Panc1 (cell line): Measurements from ENCODE around the gene PRR5L. TPM values are rescaled to one million over a fixed set of nuclear protein-coding genes. Genes with fewer than 3 reads are reported as not detected.

Experiments
- ATAC-seq: fragments of 200-7000 bp; cut with Tn5 transposase; 2 replicates; pipeline ENCODE4 v1.9.1; 2020; ENCODE audit warnings: mild to moderate bottlenecking, moderate library complexity
- BruUV-seq: library from RNA; stranded (reverse); fragments of 400-500 nt; replicated peaks from 2 replicates; lab custom pipeline; 2021; lab: Mats Ljungman, UMichigan
- CTCF ChIA-PET: fragments of 300-600 bp; sonication (Branson Sonifier 250); formaldehyde crosslinking; loops from one replicate; lab custom pipeline; 2022; ENCODE audit warnings: antibody characterized with exemption; lab: Charles Lee
- POLR2A ChIA-PET: fragments of 300-600 bp; sonication (Branson Sonifier 250); formaldehyde crosslinking; loops from one replicate; lab custom pipeline; 2022; ENCODE audit warnings: antibody characterized with exemption; lab: Charles Lee
- DNase-seq: peaks from one replicate; pipeline ENCODE4 v3.0.0-alpha.2; 2010; ENCODE audit warnings: low read depth, low spot score
- H3K27ac ChIP-seq: 2 replicates; pipeline ENCODE4 v1.5.1; 2011; ENCODE audit warnings: mild to moderate bottlenecking, low read length, inconsistent platforms
- H3K27me3 ChIP-seq: fragments of 200-500 bp; sonication (Bioruptor generic); 2 replicates; pipeline ENCODE4 v1.6.0; 2014; ENCODE audit warnings: low read length, inconsistent platforms; ENCODE audit not compliant: control insufficient read depth, insufficient read depth
- H3K36me3 ChIP-seq: fragments of 200-500 bp; sonication (Bioruptor generic); 2 replicates; pipeline ENCODE4 v1.5.1; 2014; ENCODE audit warnings: inconsistent platforms, mild to moderate bottlenecking, low read length, moderate library complexity; ENCODE audit not compliant: control insufficient read depth, insufficient read depth
- H3K4me1 ChIP-seq: 2 replicates; pipeline ENCODE4 v1.5.1; 2011; ENCODE audit warnings: inconsistent platforms, mild to moderate bottlenecking, low read length, moderate library complexity; ENCODE audit not compliant: control insufficient read depth, insufficient read depth
- H3K4me3 ChIP-seq, 2 experiments: 2 replicates each; pipeline ENCODE4 v1.5.1; 2011 to 2012; ENCODE audit warnings: low read depth in 2 of 2, low read length in 2 of 2, mild to moderate bottlenecking in 2 of 2, inconsistent platforms in 1 of 2, moderate library complexity in 1 of 2
- H3K9me3 ChIP-seq: fragments of 200-500 bp; sonication (Bioruptor generic); 2 replicates; pipeline ENCODE4 v1.5.1; 2014; ENCODE audit warnings: low read depth, mild to moderate bottlenecking, inconsistent platforms, low read length, moderate library complexity; ENCODE audit not compliant: control insufficient read depth, insufficient read depth
- POLR2AphosphoS5 ChIP-seq: IDR thresholded peaks from 2 replicates; pipeline ENCODE4 v1.6.1; 2012; ENCODE audit warnings: mild to moderate bottlenecking, low read depth, low read length, moderate library complexity
- REST ChIP-seq, 2 experiments: IDR thresholded peaks; 2 replicates each; pipeline ENCODE4 v1.6.1; 2011 to 2012; ENCODE audit warnings: low read depth in 2 of 2, control low read depth in 1 of 2, low read length in 1 of 2, mild to moderate bottlenecking in 1 of 2, moderate library complexity in 1 of 2; ENCODE audit not compliant: insufficient read depth in 1 of 2
- SIN3A ChIP-seq: IDR thresholded peaks from 2 replicates; pipeline ENCODE4 v1.6.1; 2012; ENCODE audit warnings: low read depth, mild to moderate bottlenecking, low read length, moderate library complexity, borderline replicate concordance; ENCODE audit not compliant: insufficient read depth
- TCF7L2 ChIP-seq: IDR thresholded peaks from 2 replicates; pipeline ENCODE4 v1.6.1; 2011; ENCODE audit warnings: mild to moderate bottlenecking, low read depth, low read length, inconsistent platforms
- in situ Hi-C: cut with HindIII; loops from 2 replicates; pipeline ENCODE4 v1.10.0; 2016; ENCODE audit warnings: low sequenced_read_pairs, low pct_unique_long_range_greater_than_20kb
- intact Hi-C: fragments of 100-400 bp; cut with micrococcal nuclease; formaldehyde crosslinking; loops from one replicate; pipeline ENCODE4 v1.10.0; 2022; ENCODE audit not compliant: unreplicated experiment
- total RNA-seq: library from RNA; stranded (reverse); gene quantifications from one replicate; pipeline ENCODE4 v1.2.1, GENCODE V29; 2021; ENCODE audit not compliant: unreplicated experiment
- TF ChIP-seq, protein P1 (sequence below): fragments of 450-650 bp; IDR thresholded peaks from 2 replicates; pipeline ENCODE4 v1.5.1; 2017; ENCODE audit warnings: mild to moderate bottlenecking

The PRR5L gene
- total RNA-seq, 1 experiment from 2014 or later, result 0.36 TPM

DNA sequence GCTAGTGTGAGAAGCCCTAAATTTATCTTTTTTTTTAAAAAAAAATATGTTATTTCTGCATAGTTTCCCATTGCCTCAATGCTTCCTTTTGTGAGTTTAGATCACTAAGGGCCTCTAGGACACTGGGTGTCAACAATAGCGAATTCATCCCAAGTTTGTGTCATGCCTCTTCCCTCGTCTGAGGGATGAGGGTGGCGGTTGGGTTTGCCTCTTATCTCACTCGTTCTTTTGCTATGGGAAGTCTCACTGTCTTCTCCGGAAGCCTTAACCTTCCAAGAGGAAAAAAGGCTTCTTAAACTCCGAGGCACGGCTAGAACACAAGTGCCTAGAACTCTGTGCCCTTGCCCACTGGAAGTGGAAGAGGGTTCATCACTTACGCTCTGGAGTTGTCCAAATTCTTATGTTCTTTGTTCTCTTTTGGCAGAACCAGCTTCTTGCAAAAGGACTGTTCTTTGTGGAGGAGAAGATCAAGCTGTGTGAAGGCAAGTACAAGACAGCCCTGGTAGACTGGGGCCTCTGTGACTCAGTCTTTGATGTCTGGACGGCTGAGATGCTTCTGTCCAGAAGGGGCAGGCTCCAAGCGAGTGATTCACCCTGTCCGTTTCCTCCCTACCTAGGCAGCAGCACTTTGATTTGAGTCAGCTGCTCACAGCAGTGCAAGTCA, 135.5 kb downstream of the PRR5L start:
- BruUV-seq, result no TSS peak
- DNase-seq (peak; percentile 64), ATAC-seq (peak; percentile 98)
- intact Hi-C loops (no loop called here), in situ Hi-C loops (no loop called here)
- H3K9me3 ChIP-seq, result no peaks in the 10 kb centered on the region
- H3K4me1 ChIP-seq, result no peaks in the 10 kb centered on the region; the same call in 1 of the 2 replicates
- H3K27me3 ChIP-seq, result no peaks in the 10 kb centered on the region
- no peaks in the 10 kb centered on the region for H3K36me3 ChIP-seq
- TF ChIP-seq TCF7L2 (peak; percentile 84), SIN3A (no peak), POLR2AphosphoS5 (no peak)
- CTCF ChIA-PET, result no interaction called here
- H3K27ac ChIP-seq, result no peak overlapping the region
- H3K4me3 ChIP-seq, result no peak overlapping the region
- POLR2A ChIA-PET, result no interaction called here

DNA sequence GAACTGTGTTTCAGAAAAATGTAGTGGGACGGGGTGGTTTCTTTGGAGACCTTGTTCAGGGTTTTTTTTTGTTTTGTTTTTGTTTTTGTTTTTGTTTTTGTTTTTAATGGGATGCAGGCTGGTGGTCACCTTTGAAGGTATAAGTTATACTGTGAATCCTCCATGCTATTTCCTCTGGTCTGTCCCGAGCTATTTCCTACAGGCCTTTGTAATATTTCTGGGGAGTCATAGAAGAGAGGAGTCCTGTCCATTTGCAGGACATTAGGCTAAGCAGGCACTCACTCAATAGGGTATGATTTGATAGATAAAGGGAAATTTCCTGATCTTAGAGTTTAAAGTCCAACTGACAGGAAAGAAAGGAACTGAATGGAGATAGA, 136.0 kb downstream of the PRR5L start:
- no peaks in the 10 kb centered on the region; the same call in 1 of the 2 replicates for H3K4me1 ChIP-seq
- no peak overlapping the region for H3K4me3 ChIP-seq
- intact Hi-C loops (no loop called here), in situ Hi-C loops (no loop called here)
- no peak overlapping the region for H3K27ac ChIP-seq
- TF ChIP-seq POLR2AphosphoS5 (no peak), REST (IDR thresholded peaks at IDR 0.05; ENCODE audit: insufficient read depth in 1 of 2, low read depth in 2 of 2, low read length in 1 of 2) (no peak), TCF7L2 (no peak), SIN3A (no peak)
- TF ChIP-seq, protein P1, sequence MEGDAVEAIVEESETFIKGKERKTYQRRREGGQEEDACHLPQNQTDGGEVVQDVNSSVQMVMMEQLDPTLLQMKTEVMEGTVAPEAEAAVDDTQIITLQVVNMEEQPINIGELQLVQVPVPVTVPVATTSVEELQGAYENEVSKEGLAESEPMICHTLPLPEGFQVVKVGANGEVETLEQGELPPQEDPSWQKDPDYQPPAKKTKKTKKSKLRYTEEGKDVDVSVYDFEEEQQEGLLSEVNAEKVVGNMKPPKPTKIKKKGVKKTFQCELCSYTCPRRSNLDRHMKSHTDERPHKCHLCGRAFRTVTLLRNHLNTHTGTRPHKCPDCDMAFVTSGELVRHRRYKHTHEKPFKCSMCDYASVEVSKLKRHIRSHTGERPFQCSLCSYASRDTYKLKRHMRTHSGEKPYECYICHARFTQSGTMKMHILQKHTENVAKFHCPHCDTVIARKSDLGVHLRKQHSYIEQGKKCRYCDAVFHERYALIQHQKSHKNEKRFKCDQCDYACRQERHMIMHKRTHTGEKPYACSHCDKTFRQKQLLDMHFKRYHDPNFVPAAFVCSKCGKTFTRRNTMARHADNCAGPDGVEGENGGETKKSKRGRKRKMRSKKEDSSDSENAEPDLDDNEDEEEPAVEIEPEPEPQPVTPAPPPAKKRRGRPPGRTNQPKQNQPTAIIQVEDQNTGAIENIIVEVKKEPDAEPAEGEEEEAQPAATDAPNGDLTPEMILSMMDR, result no peak
- DNase-seq (no peak), ATAC-seq (no peak)
- no peaks in the 10 kb centered on the region for H3K9me3 ChIP-seq
- ChIA-PET POLR2A (no interaction called here), CTCF (no interaction called here)
- no peaks in the 10 kb centered on the region for H3K27me3 ChIP-seq
- BruUV-seq, result no TSS peak
- no peaks in the 10 kb centered on the region for H3K36me3 ChIP-seq

GRCh38 chr11:36432738-36433137, 136.7 kb downstream of the PRR5L start:
- CTCF ChIA-PET, result no interaction called here
- in situ Hi-C loops, result no loop called here
- no peak for ATAC-seq

More at GRCh38 chr11:36432738-36433137, 136.7 kb downstream of the PRR5L start:
- POLR2A ChIA-PET, result no interaction called here
- Histone ChIP-seq H3K27me3 (no peaks in the 10 kb centered on the region), H3K4me3 (no peak overlapping the region), H3K36me3 (no peaks in the 10 kb centered on the region), H3K9me3 (no peaks in the 10 kb centered on the region), H3K27ac (no peak overlapping the region), H3K4me1 (no peaks in the 10 kb centered on the region; the same call in 1 of the 2 replicates)
- no TSS peak for BruUV-seq
- no peak for DNase-seq
- TF ChIP-seq, protein P1, result no peak
- TF ChIP-seq POLR2AphosphoS5 (no peak), REST (IDR thresholded peaks at IDR 0.05; ENCODE audit: insufficient read depth in 1 of 2, low read depth in 2 of 2, low read length in 1 of 2) (no peak), TCF7L2 (no peak), SIN3A (no peak)
- intact Hi-C loops, result no loop called here
